ENCODE measurements around the gene SYTL3.
"Not testable (repeated sequence)": the region's sequence is repeated elsewhere in the genome, so short reads cannot be mapped to it uniquely, and the experiment has no call there.

SYTL3 gene

GRCh38 chr6:158611039-158611438, 38.8 kb upstream of the SYTL3 start:
- no peaks in the 10 kb centered on the region for H3K9me3 ChIP-seq (replicated peaks; ENCODE audit: low read length)
- peaks cover 69% of the 10 kb centered on the region for H3K36me3 ChIP-seq (ENCODE audit: insufficient read depth, low read length)

GRCh38 chr6:158611541-158612370, 38.1 kb upstream of the SYTL3 start:
- H3K27me3 ChIP-seq (ENCODE audit: control insufficient read depth, insufficient read depth, low read length), result no peaks in the 10 kb centered on the region
- H3K36me3 ChIP-seq (ENCODE audit: insufficient read depth, low read length), result peaks cover 64% of the 10 kb centered on the region
- H3K9ac ChIP-seq (ENCODE audit: low read depth, low read length), result no peak overlapping the region
- peaks cover 6% of the 10 kb centered on the region for H3K4me1 ChIP-seq (ENCODE audit: control insufficient read depth, insufficient read depth, low read length)
- H3K4me2 ChIP-seq (ENCODE audit: low read length), result no peak overlapping the region
- H3K4me3 ChIP-seq (ENCODE audit: low read length), result no peak overlapping the region
- H3K9me3 ChIP-seq (replicated peaks; ENCODE audit: low read length), result no peaks in the 10 kb centered on the region

More at GRCh38 chr6:158611039-158611438, 38.8 kb upstream of the SYTL3 start:
- Histone ChIP-seq H3K4me3 (ENCODE audit: low read length) (no peak overlapping the region), H3K4me1 (ENCODE audit: control insufficient read depth, insufficient read depth, low read length) (peaks cover 6% of the 10 kb centered on the region), H3K9ac (ENCODE audit: low read depth, low read length) (no peak overlapping the region), H3K27me3 (ENCODE audit: control insufficient read depth, insufficient read depth, low read length) (no peaks in the 10 kb centered on the region), H3K4me2 (ENCODE audit: low read length) (no peak overlapping the region)

GRCh38 chr6:158614606-158615005, 35.2 kb upstream of the SYTL3 start:
- H3K27me3 ChIP-seq (ENCODE audit: control insufficient read depth, insufficient read depth, low read length); H3K4me3 ChIP-seq (ENCODE audit: low read length); H3K4me1 ChIP-seq (ENCODE audit: control insufficient read depth, insufficient read depth, low read length); H3K4me2 ChIP-seq (ENCODE audit: low read length); H3K9me3 ChIP-seq (replicated peaks; ENCODE audit: low read length); H3K9ac ChIP-seq (ENCODE audit: low read depth, low read length): not testable (repeated sequence)
- peaks cover 36% of the 10 kb centered on the region for H3K36me3 ChIP-seq (ENCODE audit: insufficient read depth, low read length)

- H3K9ac ChIP-seq (ENCODE audit: low read depth, low read length); H3K27me3 ChIP-seq (ENCODE audit: control insufficient read depth, insufficient read depth, low read length): not testable (repeated sequence)
- peaks cover 27% of the 10 kb centered on the region for H3K36me3 ChIP-seq (ENCODE audit: insufficient read depth, low read length)
These were observed 31.6 kb upstream of the SYTL3 start for GRCh38 chr6:158618289-158618688.

GRCh38 chr6:158619922-158620801, 29.7 kb upstream of the SYTL3 start:
- Histone ChIP-seq H3K4me3 (ENCODE audit: low read length) (no peak overlapping the region), H3K27me3 (ENCODE audit: control insufficient read depth, insufficient read depth, low read length) (no peaks in the 10 kb centered on the region), H3K36me3 (ENCODE audit: insufficient read depth, low read length) (peaks cover 31% of the 10 kb centered on the region)

More at GRCh38 chr6:158618289-158618688, 31.6 kb upstream of the SYTL3 start:
- H3K4me1 ChIP-seq (ENCODE audit: control insufficient read depth, insufficient read depth, low read length); H3K4me2 ChIP-seq (ENCODE audit: low read length); H3K4me3 ChIP-seq (ENCODE audit: low read length); H3K9me3 ChIP-seq (replicated peaks; ENCODE audit: low read length): not testable (repeated sequence)

GRCh38 chr6:158620963-158621693, 28.7 kb upstream of the SYTL3 start:
- H3K27me3 ChIP-seq (ENCODE audit: control insufficient read depth, insufficient read depth, low read length), result no peaks in the 10 kb centered on the region
- H3K36me3 ChIP-seq (ENCODE audit: insufficient read depth, low read length), result peaks cover 35% of the 10 kb centered on the region
- H3K9ac ChIP-seq (ENCODE audit: low read depth, low read length), result no peak overlapping the region
- no peak overlapping the region for H3K4me2 ChIP-seq (ENCODE audit: low read length)
- no peak overlapping the region for H3K4me3 ChIP-seq (ENCODE audit: low read length)
- H3K9me3 ChIP-seq (replicated peaks; ENCODE audit: low read length), result no peaks in the 10 kb centered on the region
- peaks cover 4% of the 10 kb centered on the region for H3K4me1 ChIP-seq (ENCODE audit: control insufficient read depth, insufficient read depth, low read length)

More at GRCh38 chr6:158619922-158620801, 29.7 kb upstream of the SYTL3 start:
- H3K9ac ChIP-seq (ENCODE audit: low read depth, low read length), result no peak overlapping the region
- no peaks in the 10 kb centered on the region for H3K9me3 ChIP-seq (replicated peaks; ENCODE audit: low read length)
- H3K4me1 ChIP-seq (ENCODE audit: control insufficient read depth, insufficient read depth, low read length), result no peaks in the 10 kb centered on the region
- no peak overlapping the region for H3K4me2 ChIP-seq (ENCODE audit: low read length)

- Histone ChIP-seq H3K9ac (ENCODE audit: low read depth, low read length) (no peak overlapping the region), H3K27me3 (ENCODE audit: control insufficient read depth, insufficient read depth, low read length) (no peaks in the 10 kb centered on the region), H3K4me1 (ENCODE audit: control insufficient read depth, insufficient read depth, low read length) (peaks cover 4% of the 10 kb centered on the region), H3K36me3 (ENCODE audit: insufficient read depth, low read length) (peaks cover 42% of the 10 kb centered on the region), H3K4me3 (ENCODE audit: low read length) (no peak overlapping the region), H3K9me3 (replicated peaks; ENCODE audit: low read length) (no peaks in the 10 kb centered on the region), H3K4me2 (ENCODE audit: low read length) (no peak overlapping the region)
These were observed 27.9 kb upstream of the SYTL3 start for GRCh38 chr6:158621694-158622544.

GRCh38 chr6:158622545-158623190, 27.2 kb upstream of the SYTL3 start:
- no peak overlapping the region for H3K4me2 ChIP-seq (ENCODE audit: low read length)
- H3K9ac ChIP-seq (ENCODE audit: low read depth, low read length), result no peak overlapping the region
- peaks cover 4% of the 10 kb centered on the region for H3K4me1 ChIP-seq (ENCODE audit: control insufficient read depth, insufficient read depth, low read length)
- no peaks in the 10 kb centered on the region for H3K9me3 ChIP-seq (replicated peaks; ENCODE audit: low read length)
- no peaks in the 10 kb centered on the region for H3K27me3 ChIP-seq (ENCODE audit: control insufficient read depth, insufficient read depth, low read length)
- H3K4me3 ChIP-seq (ENCODE audit: low read length), result no peak overlapping the region
- peaks cover 48% of the 10 kb centered on the region for H3K36me3 ChIP-seq (ENCODE audit: insufficient read depth, low read length)

GRCh38 chr6:158624684-158625682, 24.9 kb upstream of the SYTL3 start:
- peaks cover 4% of the 10 kb centered on the region for H3K4me1 ChIP-seq (ENCODE audit: control insufficient read depth, insufficient read depth, low read length)
- no peak overlapping the region for H3K9ac ChIP-seq (ENCODE audit: low read depth, low read length)
- no peak overlapping the region for H3K4me2 ChIP-seq (ENCODE audit: low read length)
- H3K27me3 ChIP-seq (ENCODE audit: control insufficient read depth, insufficient read depth, low read length), result no peaks in the 10 kb centered on the region
- peaks cover 60% of the 10 kb centered on the region for H3K36me3 ChIP-seq (ENCODE audit: insufficient read depth, low read length)
- no peaks in the 10 kb centered on the region for H3K9me3 ChIP-seq (replicated peaks; ENCODE audit: low read length)
- no peak overlapping the region for H3K4me3 ChIP-seq (ENCODE audit: low read length)
